Motor neuron (in vitro differentiated cells): ENCODE data around the gene CPN1. TPM values are rescaled to one million over a fixed set of nuclear protein-coding genes. Genes with fewer than 3 reads are reported as not detected.
A peak's percentile ranks its signal among the peaks of the same experiment; 100 is the strongest.

ENCODE experiments used
- ATAC-seq, 8 experiments: fragments of 200-7000 bp; cut with Tn5 transposase; replicated peaks in 6 of 8; 2 replicates each; pipeline ENCODE4 v1.8.0; 2021; ENCODE audit warnings: mild to moderate bottlenecking in 8 of 8, moderate library complexity in 8 of 8
- H3K27ac ChIP-seq, 2 donors: fragments of 250-450 bp; sonication (Bioruptor Pico); 2 replicates each; pipeline ENCODE4 v1.9.0; 2021; ENCODE audit warnings: antibody characterized with exemption in 2 of 2, mild to moderate bottlenecking in 2 of 2, moderate library complexity in 1 of 2
- H3K4me1 ChIP-seq, 2 donors: fragments of 250-450 bp; sonication (Bioruptor Pico); replicated peaks in 1 of 2; 2 replicates each; pipeline ENCODE4 v1.6.1; 2021; ENCODE audit warnings: antibody characterized with exemption in 2 of 2, mild to moderate bottlenecking in 2 of 2, moderate library complexity in 1 of 2
- H3K4me3 ChIP-seq, 5 donors: fragments of 250-450 bp; sonication (Bioruptor Pico); 2 replicates each; pipeline ENCODE4 v1.9.0; 2021; ENCODE audit warnings: antibody characterized with exemption in 5 of 5, mild to moderate bottlenecking in 5 of 5, moderate library complexity in 4 of 5
- WGBS, 10 experiments: fragments of 450-650 bp; shearing (Covaris generic); methylation state at CpG; one replicate each; pipeline ENCODE4 v1.0.0; 2022; 5-methylcytosine and 5-hydroxymethylcytosine counted together
- in situ Hi-C, 9 experiments: fragments of 400-800 bp; cut with MboI; loops; one replicate each; pipeline ENCODE4 v1.15.0; 2021; ENCODE audit warnings: low sequenced_read_pairs in 9 of 9, low pct_unique_long_range_greater_than_20kb in 2 of 9; ENCODE audit not compliant: unreplicated experiment in 9 of 9
- total RNA-seq, 8 experiments: library from RNA; unstranded; fragments of 300-600 nt; gene quantifications; 2 replicates each; pipeline versions ENCODE4 v1.2.3 to v1.2.4, GENCODE V29; 2022

The CPN1 gene
- total RNA-seq, 8 experiments from 2014 or later = 0.87 TPM; not detected in 7

GRCh38 chr10:100036850-100037249 is 44.8 kb downstream of the CPN1 start:
- in situ Hi-C loops = loop anchor here in 3 of 9 experiments (25.0 kb wide), 2 partner anchors 175 to 200 kb away; no protein-coding TSS in a partner anchor
- H3K4me1 ChIP-seq = no peaks in the 10 kb centered on the region
- no peak overlapping the region for H3K4me3 ChIP-seq
- ATAC-seq = no peak
- 83 to 100% (median 91%) methylated on average over 1 to 7 of the region's 7 CpGs; no CpG with 5 or more reads in 4 of the 10 experiments for WGBS, 10 experiments
- no peak overlapping the region for H3K27ac ChIP-seq

- Histone ChIP-seq H3K4me1 (no peaks in the 10 kb centered on the region), H3K4me3 (no peak overlapping the region), H3K27ac (no peak overlapping the region)
- in situ Hi-C loops = loop anchor here in 3 of 9 experiments (25.0 kb wide), 2 partner anchors 172 to 197 kb away; no protein-coding TSS in a partner anchor
- WGBS, 10 experiments = 27 to 100% (median 80%) methylated on average over 1 of the region's 1 CpG; no CpG with 5 or more reads in 4 of the 10 experiments
- no peak for ATAC-seq
Measured at GRCh38 chr10:100033766-100034418, 47.8 kb downstream of the CPN1 start.

GRCh38 chr10:100027416-100027815 is 54.3 kb downstream of the CPN1 start:
- ATAC-seq = no peak
- WGBS, 10 experiments = 50 to 100% (median 94%) methylated on average over 1 of the region's 1 CpG; no CpG with 5 or more reads in 4 of the 10 experiments
- Histone ChIP-seq H3K27ac (no peak overlapping the region), H3K4me3 (no peak overlapping the region), H3K4me1 (no peaks in the 10 kb centered on the region)
- in situ Hi-C loops = loop anchor here in 3 of 9 experiments (25.0 kb wide), 2 partner anchors 165 to 190 kb away; no protein-coding TSS in a partner anchor

- no peak overlapping the region for H3K27ac ChIP-seq
- in situ Hi-C loops = loop anchor here in 3 of 9 experiments (25.0 kb wide), 2 partner anchors 163 to 188 kb away; no protein-coding TSS in a partner anchor
- no peaks in the 10 kb centered on the region for H3K4me1 ChIP-seq
- H3K4me3 ChIP-seq = no peak overlapping the region
- peak in 3 of 8 experiments; percentile 61 to 77 (median 62) for ATAC-seq
- WGBS, 10 experiments = 0 to 88% (median 77%) methylated on average over 1 to 5 of the region's 5 CpGs; no CpG with 5 or more reads in 3 of the 10 experiments
Measured at GRCh38 chr10:100025576-100025975, 56.1 kb downstream of the CPN1 start.

GRCh38 chr10:100024748-100025147 is 56.9 kb downstream of the CPN1 start:
- Histone ChIP-seq H3K27ac (no peak overlapping the region), H3K4me3 (no peak overlapping the region), H3K4me1 (no peaks in the 10 kb centered on the region)
- WGBS, 10 experiments = 74 to 100% (median 90%) methylated on average over 5 to 11 of the region's 11 CpGs
- ATAC-seq = no peak
- in situ Hi-C loops = loop anchor here in 3 of 9 experiments (25.0 kb wide), 2 partner anchors 162 to 187 kb away; no protein-coding TSS in a partner anchor

GRCh38 chr10:100022403-100022802 is 59.3 kb downstream of the CPN1 start:
- in situ Hi-C loops = no loop called here

GRCh38 chr10:100021322-100021721 is 60.3 kb downstream of the CPN1 start:
- 80 to 100% (median 95%) methylated on average over 1 of the region's 1 CpG; no CpG with 5 or more reads in 4 of the 10 experiments for WGBS, 10 experiments

More at GRCh38 chr10:100022403-100022802, 59.3 kb downstream of the CPN1 start:
- ATAC-seq = peak in 1 of 8 experiments; percentile 48
- 14 to 100% (median 84%) methylated on average over 1 to 2 of the region's 2 CpGs; no CpG with 5 or more reads in 3 of the 10 experiments for WGBS, 10 experiments
- no peak overlapping the region for H3K4me3 ChIP-seq
- H3K4me1 ChIP-seq = no peaks in the 10 kb centered on the region
- H3K27ac ChIP-seq = no peak overlapping the region

GRCh38 chr10:100020886-100021253 is 60.8 kb downstream of the CPN1 start:
- no peaks in the 10 kb centered on the region for H3K4me1 ChIP-seq
- ATAC-seq = peak in 1 of 8 experiments; percentile 46
- in situ Hi-C loops = no loop called here

More at GRCh38 chr10:100021322-100021721, 60.3 kb downstream of the CPN1 start:
- H3K4me1 ChIP-seq = no peaks in the 10 kb centered on the region
- no peak overlapping the region for H3K4me3 ChIP-seq
- ATAC-seq = no peak
- in situ Hi-C loops = no loop called here
- H3K27ac ChIP-seq = no peak overlapping the region

GRCh38 chr10:100020142-100020885 is 61.4 kb downstream of the CPN1 start:
- in situ Hi-C loops = no loop called here
- WGBS, 10 experiments = 40 to 100% (median 82%) methylated on average over 1 to 2 of the region's 5 CpGs; no CpG with 5 or more reads in 2 of the 10 experiments
- Histone ChIP-seq H3K4me3 (no peak overlapping the region), H3K27ac (no peak overlapping the region), H3K4me1 (no peaks in the 10 kb centered on the region)
- peak in 4 of 8 experiments; percentile 6 to 88 (median 67) for ATAC-seq

More at GRCh38 chr10:100020886-100021253, 60.8 kb downstream of the CPN1 start:
- Histone ChIP-seq H3K27ac (no peak overlapping the region), H3K4me3 (no peak overlapping the region)
- 60 to 100% (median 79%) methylated on average over 1 to 5 of the region's 11 CpGs; no CpG with 5 or more reads in 3 of the 10 experiments for WGBS, 10 experiments

- ATAC-seq = peak in 3 of 8 experiments; percentile 37 to 81 (median 73)
- 0 to 67% (median 20%) methylated on average over 1 to 2 of the region's 3 CpGs; no CpG with 5 or more reads in 2 of the 10 experiments for WGBS, 10 experiments
Measured at GRCh38 chr10:100019787-100020141, 61.9 kb downstream of the CPN1 start.

GRCh38 chr10:100014071-100014762 is 67.5 kb downstream of the CPN1 start:
- in situ Hi-C loops = no loop called here
- H3K27ac ChIP-seq = no peak overlapping the region
- ATAC-seq = no peak
- 71 to 100% (median 93%) methylated on average over 1 to 5 of the region's 5 CpGs; no CpG with 5 or more reads in 2 of the 10 experiments for whole genome bisulfite sequencing, 10 experiments
- H3K4me3 ChIP-seq = no peak overlapping the region
- no peaks in the 10 kb centered on the region for H3K4me1 ChIP-seq

More at GRCh38 chr10:100019787-100020141, 61.9 kb downstream of the CPN1 start:
- in situ Hi-C loops = no loop called here
- Histone ChIP-seq H3K27ac (no peak overlapping the region), H3K4me3 (no peak overlapping the region), H3K4me1 (no peaks in the 10 kb centered on the region)

GRCh38 chr10:100013621-100014020 is 68.0 kb downstream of the CPN1 start:
- no peak for ATAC-seq
- in situ Hi-C loops = no loop called here
- 75 to 100% (median 88%) methylated on average over 1 of the region's 1 CpG; no CpG with 5 or more reads in 5 of the 10 experiments for WGBS, 10 experiments

More at GRCh38 chr10:100013621-100014020, 68.0 kb downstream of the CPN1 start:
- H3K4me3 ChIP-seq = no peak overlapping the region
- H3K27ac ChIP-seq = no peak overlapping the region
- peaks cover 0 to 1% of the 10 kb centered on the region in 2 donors for H3K4me1 ChIP-seq
